CD4-positive, alpha-beta T cell (primary cell): ENCODE data around the gene BLTP3A. TPM values are rescaled to one million over a fixed set of nuclear protein-coding genes. Genes with fewer than 3 reads are reported as not detected.
A peak's percentile ranks its signal among the peaks of the same experiment; 100 is the strongest.

Source experiments
- ATAC-seq: fragments of 200-7000 bp; cut with Tn5 transposase; one replicate; pipeline ENCODE4 v1.10.0; 2022; ENCODE audit warnings: mild to moderate bottlenecking; ENCODE audit not compliant: poor library complexity
- CTCF ChIA-PET: fragments of 350-600 bp; sonication (Branson Sonifier 250); formaldehyde crosslinking; loops from one replicate; lab custom pipeline; 2021; ENCODE audit warnings: antibody characterized with exemption, inconsistent platforms; lab: Charles Lee
- POLR2A ChIA-PET: fragments of 350-600 bp; sonication (Branson Sonifier 250); formaldehyde crosslinking; loops from one replicate; lab custom pipeline; 2021; ENCODE audit warnings: antibody characterized with exemption, inconsistent platforms; lab: Charles Lee
- DNase-seq, 14 experiments: peaks; one replicate each; pipeline ENCODE4 v3.0.0-alpha.2; 2013 to 2020; ENCODE audit warnings: mixed read lengths in 2 of 14
- H3K27ac ChIP-seq, 2 donors: one replicate each; pipeline versions ENCODE4 v1.5.1 to v1.7.0; 2013; ENCODE audit warnings: low read length in 2 of 2, low read depth in 1 of 2, mild to moderate bottlenecking in 1 of 2
- H3K27me3 ChIP-seq, 2 experiments: 1 replicate in 1 of 2; 2 replicates in 1 of 2; pipeline versions ENCODE4 v1.6.1 to v1.7.0; 2013; ENCODE audit warnings: low read length in 2 of 2, control low read depth in 1 of 2, mild to moderate bottlenecking in 1 of 2, moderate library complexity in 1 of 2; ENCODE audit not compliant: insufficient read depth in 2 of 2, control insufficient read depth in 1 of 2
- H3K36me3 ChIP-seq: one replicate; pipeline ENCODE4 v1.6.1; 2013; ENCODE audit warnings: low read length, control low read depth; ENCODE audit not compliant: insufficient read depth
- H3K4me1 ChIP-seq: one replicate; pipeline ENCODE4 v1.6.1; 2013; ENCODE audit warnings: low read length, control low read depth; ENCODE audit not compliant: insufficient read depth
- H3K4me3 ChIP-seq: one replicate; pipeline ENCODE4 v1.5.1; 2013; ENCODE audit warnings: mild to moderate bottlenecking, low read length, moderate library complexity
- H3K9me3 ChIP-seq, 2 experiments: 1 replicate in 1 of 2; 2 replicates in 1 of 2; pipeline versions ENCODE4 v1.6.1 to v1.7.0; 2013; ENCODE audit warnings: low read length in 2 of 2, mild to moderate bottlenecking in 2 of 2, control low read depth in 1 of 2, moderate library complexity in 1 of 2; ENCODE audit not compliant: control insufficient read depth in 1 of 2, insufficient read depth in 1 of 2
- H3K27ac Mint-ChIP-seq: one replicate; pipeline ENCODE4 v1.8.0; 2020; ENCODE audit warnings: mixed read lengths
- H3K27me3 Mint-ChIP-seq: one replicate; pipeline ENCODE4 v1.8.0; 2021; ENCODE audit warnings: mixed read lengths
- H3K36me3 Mint-ChIP-seq: one replicate; pipeline ENCODE4 v1.8.0; 2021; ENCODE audit warnings: low read depth, mixed read lengths
- H3K4me1 Mint-ChIP-seq: one replicate; pipeline ENCODE4 v1.8.0; 2021; ENCODE audit warnings: low read depth, mixed read lengths
- H3K4me3 Mint-ChIP-seq: one replicate; pipeline ENCODE4 v1.8.0; 2020; ENCODE audit warnings: mild to moderate bottlenecking, mixed read lengths
- H3K9me3 Mint-ChIP-seq: one replicate; pipeline ENCODE4 v1.8.0; 2020; ENCODE audit warnings: mixed read lengths
- intact Hi-C, 2 experiments: fragments of 100-400 bp; cut with DNase I in 1 of 2; cut with micrococcal nuclease in 1 of 2; formaldehyde crosslinking; loops; one replicate each; pipeline versions ENCODE4 v1.15.1 to v1.9.0; 2023 to 2025; cut with DNase I, micrococcal nuclease
- total RNA-seq, 174 experiments: library from RNA in 2 of 174; stranded (reverse) in 2 of 174; gene quantifications; one replicate each; pipeline ENCODE4 v1.2.3 and lab custom pipeline; 2021 to 2026
- TF ChIP-seq, protein P1 (sequence below): fragments of 200-600 bp; IDR thresholded peaks from one replicate; pipeline ENCODE4 v1.8.0; 2022; ENCODE audit warnings: antibody characterized with exemption, mild to moderate bottlenecking

The BLTP3A gene
- total RNA-seq, 2 experiments from 2014 or later, result 7.6 to 8.1 TPM

GRCh38 chr6:34810936-34811632 lies 19.2 kb downstream of the BLTP3A start:
- Mint-ChIP-seq H3K27me3 (no peaks in the 10 kb centered on the region), H3K4me1 (peaks cover 19% of the 10 kb centered on the region), H3K9me3 (no peaks in the 10 kb centered on the region), H3K27ac (no peak overlapping the region), H3K36me3 (no peaks in the 10 kb centered on the region), H3K4me3 (no peak overlapping the region)
- H3K27me3 ChIP-seq, result no peaks in the 10 kb centered on the region
- H3K4me3 ChIP-seq, result no peak overlapping the region
- TF ChIP-seq, protein P1, sequence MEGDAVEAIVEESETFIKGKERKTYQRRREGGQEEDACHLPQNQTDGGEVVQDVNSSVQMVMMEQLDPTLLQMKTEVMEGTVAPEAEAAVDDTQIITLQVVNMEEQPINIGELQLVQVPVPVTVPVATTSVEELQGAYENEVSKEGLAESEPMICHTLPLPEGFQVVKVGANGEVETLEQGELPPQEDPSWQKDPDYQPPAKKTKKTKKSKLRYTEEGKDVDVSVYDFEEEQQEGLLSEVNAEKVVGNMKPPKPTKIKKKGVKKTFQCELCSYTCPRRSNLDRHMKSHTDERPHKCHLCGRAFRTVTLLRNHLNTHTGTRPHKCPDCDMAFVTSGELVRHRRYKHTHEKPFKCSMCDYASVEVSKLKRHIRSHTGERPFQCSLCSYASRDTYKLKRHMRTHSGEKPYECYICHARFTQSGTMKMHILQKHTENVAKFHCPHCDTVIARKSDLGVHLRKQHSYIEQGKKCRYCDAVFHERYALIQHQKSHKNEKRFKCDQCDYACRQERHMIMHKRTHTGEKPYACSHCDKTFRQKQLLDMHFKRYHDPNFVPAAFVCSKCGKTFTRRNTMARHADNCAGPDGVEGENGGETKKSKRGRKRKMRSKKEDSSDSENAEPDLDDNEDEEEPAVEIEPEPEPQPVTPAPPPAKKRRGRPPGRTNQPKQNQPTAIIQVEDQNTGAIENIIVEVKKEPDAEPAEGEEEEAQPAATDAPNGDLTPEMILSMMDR, result no peak
- CTCF ChIA-PET, result no interaction called here
- ATAC-seq, result no peak
- no peaks in the 10 kb centered on the region for H3K4me1 ChIP-seq
- intact Hi-C loops, result no loop called here
- DNase-seq, result peak in 1 of 14 experiments; percentile 11
- H3K36me3 ChIP-seq, result no peaks in the 10 kb centered on the region
- H3K27ac ChIP-seq, result no peak overlapping the region
- POLR2A ChIA-PET, result no interaction called here
- H3K9me3 ChIP-seq, result no peaks in the 10 kb centered on the region

DNA sequence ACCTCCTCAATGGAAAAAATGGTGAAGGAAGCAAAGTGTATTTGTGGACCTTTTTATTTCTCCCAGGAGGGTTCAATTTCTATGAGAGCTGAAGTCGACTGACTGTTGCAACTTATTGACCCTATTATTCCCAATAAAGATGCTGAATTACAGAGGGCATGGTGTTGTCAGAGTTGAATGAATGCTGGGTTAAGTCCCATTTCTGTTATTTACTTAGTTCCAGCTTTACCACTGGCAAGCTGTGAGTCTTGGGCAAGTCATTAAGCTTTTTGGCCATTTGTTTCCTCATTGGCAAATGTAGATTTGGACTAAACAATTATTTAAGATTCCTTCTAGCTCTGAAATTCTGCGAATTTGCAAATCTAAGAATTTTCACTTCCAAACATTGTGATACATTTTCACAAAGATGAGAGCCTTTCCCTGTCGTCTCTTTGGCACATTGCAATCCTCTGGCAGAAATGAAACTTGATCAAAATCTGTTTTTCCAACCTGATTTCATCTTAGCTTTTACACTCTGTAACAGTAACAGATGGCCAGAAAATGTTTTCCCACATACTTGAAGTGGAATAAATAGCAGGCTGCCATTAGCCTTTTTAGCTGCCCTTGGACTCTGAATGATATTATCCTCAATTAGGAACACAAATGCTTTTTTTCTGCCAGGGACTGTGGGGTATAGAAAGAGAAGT lies 21.3 kb downstream of the BLTP3A start:
- Mint-ChIP-seq H3K9me3 (no peaks in the 10 kb centered on the region), H3K36me3 (no peaks in the 10 kb centered on the region), H3K27me3 (no peaks in the 10 kb centered on the region), H3K4me1 (peaks cover 22% of the 10 kb centered on the region), H3K4me3 (no peak overlapping the region), H3K27ac (no peak overlapping the region)
- Histone ChIP-seq H3K4me1 (no peaks in the 10 kb centered on the region), H3K4me3 (no peak overlapping the region), H3K36me3 (no peaks in the 10 kb centered on the region), H3K9me3 (no peaks in the 10 kb centered on the region), H3K27ac (no peak overlapping the region), H3K27me3 (no peaks in the 10 kb centered on the region)
- DNase-seq (no peak), ATAC-seq (no peak)
- intact Hi-C loops, result no loop called here
- TF ChIP-seq, protein P1, result no peak
- CTCF ChIA-PET, result no interaction called here
- POLR2A ChIA-PET, result interaction anchor here (0.6 to 0.9 kb wide), 2 partner anchors 60 to 75 kb away, joined by 3 to 4 read pairs; partner anchors contain the start of gene TAF11

GRCh38 chr6:34816635-34817301 lies 24.9 kb downstream of the BLTP3A start:
- no peaks in the 10 kb centered on the region for H3K27me3 Mint-ChIP-seq
- DNase-seq (no peak), ATAC-seq (no peak)
- H3K27ac Mint-ChIP-seq, result no peak overlapping the region
- TF ChIP-seq, protein P1, result no peak
- Histone ChIP-seq H3K9me3 (no peaks in the 10 kb centered on the region), H3K36me3 (peaks cover 4% of the 10 kb centered on the region), H3K4me1 (no peaks in the 10 kb centered on the region), H3K27me3 (no peaks in the 10 kb centered on the region), H3K4me3 (no peak overlapping the region), H3K27ac (no peak overlapping the region)
- POLR2A ChIA-PET, result no interaction called here
- no peaks in the 10 kb centered on the region for H3K9me3 Mint-ChIP-seq
- H3K4me1 Mint-ChIP-seq, result peaks cover 35% of the 10 kb centered on the region
- H3K4me3 Mint-ChIP-seq, result no peak overlapping the region
- H3K36me3 Mint-ChIP-seq, result peaks cover 6% of the 10 kb centered on the region
- intact Hi-C loops, result no loop called here
- CTCF ChIA-PET, result no interaction called here
